Neural cell (in vitro differentiated cells): ENCODE results near the gene THAP12.

ENCODE experiments used
- CTCF ChIP-seq: fragments of 450-650 bp; IDR thresholded peaks from 2 replicates; pipeline ENCODE4 v1.5.1; 2014; ENCODE audit warnings: antibody characterized with exemption, mild to moderate bottlenecking, moderate library complexity; ENCODE audit not compliant: poor library complexity, severe bottlenecking
- EP300 ChIP-seq: fragments of 450-650 bp; conservative IDR thresholded peaks from 2 replicates; pipeline ENCODE4 v1.6.1; 2014; ENCODE audit warnings: antibody characterized with exemption, mild to moderate bottlenecking, moderate library complexity; ENCODE audit not compliant: poor library complexity, severe bottlenecking
- EZH2 ChIP-seq: fragments of 200-600, 300-800 bp; shearing (Covaris generic), sonication (generic); IDR thresholded peaks from 2 replicates; pipeline ENCODE4 v1.6.1; 2014; ENCODE audit warnings: antibody characterized with exemption, low read length, borderline replicate concordance, mild to moderate bottlenecking; ENCODE audit not compliant: insufficient read depth, poor library complexity, severe bottlenecking
- MXI1 ChIP-seq: fragments of 450-650 bp; conservative IDR thresholded peaks from 2 replicates; pipeline ENCODE4 v1.6.1; 2014; ENCODE audit warnings: antibody characterized with exemption, mild to moderate bottlenecking; ENCODE audit not compliant: poor library complexity, severe bottlenecking
- POLR2AphosphoS5 ChIP-seq: IDR thresholded peaks from 2 replicates; pipeline ENCODE4 v1.6.1; 2012
- RAD21 ChIP-seq: fragments of 450-650 bp; conservative IDR thresholded peaks from 2 replicates; pipeline ENCODE4 v1.6.1; 2014; ENCODE audit warnings: antibody characterized with exemption, mild to moderate bottlenecking, moderate library complexity
- SMC3 ChIP-seq: fragments of 450-650 bp; conservative IDR thresholded peaks from 2 replicates; pipeline ENCODE4 v1.6.1; 2014; ENCODE audit warnings: antibody characterized with exemption, mild to moderate bottlenecking, moderate library complexity; ENCODE audit not compliant: poor library complexity
- TAF1 ChIP-seq: IDR thresholded peaks from 2 replicates; pipeline ENCODE4 v1.6.1; 2012; ENCODE audit warnings: low read depth
- TF ChIP-seq, protein P1 (sequence below): IDR thresholded peaks from 2 replicates; pipeline ENCODE4 v1.6.1; 2012; ENCODE audit warnings: borderline replicate concordance

DNA sequence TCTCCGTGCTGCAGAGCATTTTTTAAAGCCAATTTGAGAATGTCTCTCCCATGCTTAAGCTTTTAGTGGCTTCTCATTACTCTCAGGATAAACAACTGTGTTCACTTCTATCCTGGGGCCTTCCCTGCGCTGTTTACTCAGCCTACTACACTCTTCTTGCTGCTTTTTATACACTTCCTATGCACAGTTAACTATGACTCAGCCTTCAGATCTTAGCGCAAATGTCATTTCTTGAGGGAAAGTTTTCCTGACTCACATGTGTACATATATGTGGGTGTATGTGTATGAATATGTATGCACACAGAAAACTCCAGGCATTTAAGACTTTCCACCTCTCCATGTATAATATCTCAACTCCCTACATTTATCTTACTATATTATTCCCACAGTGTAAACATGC lies 9.8 kb downstream of the THAP12 start:
- TF ChIP-seq CTCF (no peak), SMC3 (no peak), EZH2 (no peak), MXI1 (no peak), EP300 (no peak), TAF1 (no peak), POLR2AphosphoS5 (no peak), RAD21 (no peak)
- TF ChIP-seq, protein P1, sequence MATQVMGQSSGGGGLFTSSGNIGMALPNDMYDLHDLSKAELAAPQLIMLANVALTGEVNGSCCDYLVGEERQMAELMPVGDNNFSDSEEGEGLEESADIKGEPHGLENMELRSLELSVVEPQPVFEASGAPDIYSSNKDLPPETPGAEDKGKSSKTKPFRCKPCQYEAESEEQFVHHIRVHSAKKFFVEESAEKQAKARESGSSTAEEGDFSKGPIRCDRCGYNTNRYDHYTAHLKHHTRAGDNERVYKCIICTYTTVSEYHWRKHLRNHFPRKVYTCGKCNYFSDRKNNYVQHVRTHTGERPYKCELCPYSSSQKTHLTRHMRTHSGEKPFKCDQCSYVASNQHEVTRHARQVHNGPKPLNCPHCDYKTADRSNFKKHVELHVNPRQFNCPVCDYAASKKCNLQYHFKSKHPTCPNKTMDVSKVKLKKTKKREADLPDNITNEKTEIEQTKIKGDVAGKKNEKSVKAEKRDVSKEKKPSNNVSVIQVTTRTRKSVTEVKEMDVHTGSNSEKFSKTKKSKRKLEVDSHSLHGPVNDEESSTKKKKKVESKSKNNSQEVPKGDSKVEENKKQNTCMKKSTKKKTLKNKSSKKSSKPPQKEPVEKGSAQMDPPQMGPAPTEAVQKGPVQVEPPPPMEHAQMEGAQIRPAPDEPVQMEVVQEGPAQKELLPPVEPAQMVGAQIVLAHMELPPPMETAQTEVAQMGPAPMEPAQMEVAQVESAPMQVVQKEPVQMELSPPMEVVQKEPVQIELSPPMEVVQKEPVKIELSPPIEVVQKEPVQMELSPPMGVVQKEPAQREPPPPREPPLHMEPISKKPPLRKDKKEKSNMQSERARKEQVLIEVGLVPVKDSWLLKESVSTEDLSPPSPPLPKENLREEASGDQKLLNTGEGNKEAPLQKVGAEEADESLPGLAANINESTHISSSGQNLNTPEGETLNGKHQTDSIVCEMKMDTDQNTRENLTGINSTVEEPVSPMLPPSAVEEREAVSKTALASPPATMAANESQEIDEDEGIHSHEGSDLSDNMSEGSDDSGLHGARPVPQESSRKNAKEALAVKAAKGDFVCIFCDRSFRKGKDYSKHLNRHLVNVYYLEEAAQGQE = no peak
